Inflammatory macrophage (primary cell): ENCODE measurements around the gene EEF2K.
"Not testable (repeated sequence)": the region's sequence is repeated elsewhere in the genome, so short reads cannot be mapped to it uniquely, and the experiment has no call there.

ENCODE experiments used
- DNase-seq, 2 donors: peaks; one replicate each; pipeline ENCODE4 v3.0.0-alpha.2; 2020 to 2022

EEF2K gene

DNA sequence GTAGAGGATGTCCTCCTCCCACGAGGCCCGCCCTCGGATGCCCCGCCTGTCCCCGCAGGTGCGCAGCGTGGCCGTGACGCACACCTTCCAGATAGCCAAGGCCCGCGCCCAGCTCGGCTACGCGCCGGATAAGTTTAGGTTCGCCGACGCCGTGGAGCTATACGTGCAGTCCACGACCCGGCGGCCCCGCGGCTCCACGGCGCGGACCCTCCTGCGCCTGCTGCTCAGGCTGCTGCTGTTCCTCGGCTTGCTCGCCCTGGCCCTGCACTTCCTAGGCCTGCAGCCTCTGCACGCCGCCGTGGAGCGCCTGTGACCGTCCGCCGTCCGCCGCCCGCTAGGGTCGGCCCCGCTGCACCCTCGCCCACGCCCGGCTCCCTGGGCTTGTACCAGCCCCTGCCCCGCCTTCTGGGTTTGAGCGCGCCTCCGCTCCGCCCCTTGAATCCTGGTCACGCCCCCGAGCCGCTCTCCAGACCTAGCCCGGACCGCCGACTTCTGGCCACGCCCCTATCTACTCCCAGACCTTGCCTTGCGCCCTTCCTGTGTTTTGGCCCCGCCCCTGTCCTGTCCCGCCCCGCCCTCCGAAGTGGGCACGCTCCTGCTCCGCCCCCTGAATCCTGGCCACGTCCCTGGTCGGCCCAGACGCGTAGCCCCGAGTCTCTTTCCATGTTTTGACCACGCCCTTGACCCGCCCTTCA is 15.8 kb upstream of the EEF2K start:
- peak; percentile 37 to 100 for DNase-seq

DNA sequence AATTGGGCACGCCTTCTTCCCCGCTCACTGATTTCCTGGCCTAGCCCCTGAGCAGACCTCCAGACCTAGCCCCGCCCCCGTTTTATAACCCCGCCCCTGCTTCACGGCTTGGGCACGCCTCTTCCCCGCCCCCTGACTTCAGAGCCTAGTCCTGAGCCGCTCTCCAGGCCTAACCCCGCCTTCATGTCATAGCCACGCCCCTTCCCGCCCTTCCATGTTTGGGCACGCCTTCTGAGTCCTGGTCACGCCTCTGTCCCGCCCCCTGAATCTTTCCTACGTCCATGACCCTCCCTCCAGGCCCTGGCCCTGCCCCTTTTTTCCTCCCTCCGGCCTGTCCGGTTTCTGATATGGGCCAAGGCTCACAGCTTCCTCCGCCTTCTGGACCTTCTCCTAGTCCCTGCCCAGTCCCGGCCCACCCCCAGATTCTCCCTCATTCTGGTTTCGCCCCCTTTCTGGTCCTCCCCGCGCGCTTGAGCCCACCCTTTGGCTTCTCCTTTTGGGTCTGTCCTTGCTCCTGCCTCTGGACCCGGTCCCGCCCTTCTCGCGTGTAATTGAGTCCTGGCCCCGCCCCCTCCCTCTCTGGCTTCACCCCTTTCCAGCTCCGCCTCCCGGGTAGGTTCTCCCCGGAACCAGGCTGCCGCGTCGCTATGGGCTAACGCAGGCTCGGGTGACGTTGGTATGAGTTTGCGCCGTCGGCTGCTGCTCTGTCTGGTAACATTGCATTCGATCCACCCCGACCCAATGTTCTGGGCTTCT is 15.1 kb upstream of the EEF2K start:
- DNase-seq, result peak; percentile 99 to 100

DNA sequence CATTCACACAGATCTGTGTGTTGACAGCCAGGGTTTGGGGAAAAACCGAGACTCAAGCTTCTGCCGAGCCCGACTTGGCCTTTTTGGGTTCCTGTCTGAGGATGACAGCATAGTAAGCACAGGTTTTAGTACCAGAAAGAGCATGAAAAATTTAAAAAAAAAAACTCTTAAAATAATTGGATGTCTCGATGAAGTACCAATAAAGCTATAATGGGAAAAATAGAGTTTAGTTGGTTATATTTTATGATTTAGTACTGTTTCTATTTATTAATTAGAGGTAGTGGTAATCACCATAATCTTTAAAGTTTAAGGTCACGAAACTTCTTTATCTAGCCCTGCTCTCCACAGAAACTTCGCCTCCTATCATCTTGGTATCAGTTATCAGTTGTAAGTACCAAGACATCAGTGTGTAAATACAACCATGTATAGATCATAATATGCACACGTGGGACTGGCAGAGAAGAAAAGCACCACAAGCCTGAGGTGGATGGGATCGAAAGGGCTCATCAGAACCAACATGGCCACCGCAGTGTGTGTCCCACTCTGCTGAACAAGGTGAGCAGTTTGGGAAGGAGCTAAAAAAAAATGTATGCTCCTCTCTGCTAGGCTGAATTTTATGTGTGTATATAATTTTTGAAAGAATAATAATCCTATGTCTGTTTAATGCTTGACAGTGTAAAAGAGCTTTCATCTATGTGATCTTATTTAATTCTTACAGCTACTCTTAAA is 14.4 kb upstream of the EEF2K start:
- DNase-seq, result no peak

DNA sequence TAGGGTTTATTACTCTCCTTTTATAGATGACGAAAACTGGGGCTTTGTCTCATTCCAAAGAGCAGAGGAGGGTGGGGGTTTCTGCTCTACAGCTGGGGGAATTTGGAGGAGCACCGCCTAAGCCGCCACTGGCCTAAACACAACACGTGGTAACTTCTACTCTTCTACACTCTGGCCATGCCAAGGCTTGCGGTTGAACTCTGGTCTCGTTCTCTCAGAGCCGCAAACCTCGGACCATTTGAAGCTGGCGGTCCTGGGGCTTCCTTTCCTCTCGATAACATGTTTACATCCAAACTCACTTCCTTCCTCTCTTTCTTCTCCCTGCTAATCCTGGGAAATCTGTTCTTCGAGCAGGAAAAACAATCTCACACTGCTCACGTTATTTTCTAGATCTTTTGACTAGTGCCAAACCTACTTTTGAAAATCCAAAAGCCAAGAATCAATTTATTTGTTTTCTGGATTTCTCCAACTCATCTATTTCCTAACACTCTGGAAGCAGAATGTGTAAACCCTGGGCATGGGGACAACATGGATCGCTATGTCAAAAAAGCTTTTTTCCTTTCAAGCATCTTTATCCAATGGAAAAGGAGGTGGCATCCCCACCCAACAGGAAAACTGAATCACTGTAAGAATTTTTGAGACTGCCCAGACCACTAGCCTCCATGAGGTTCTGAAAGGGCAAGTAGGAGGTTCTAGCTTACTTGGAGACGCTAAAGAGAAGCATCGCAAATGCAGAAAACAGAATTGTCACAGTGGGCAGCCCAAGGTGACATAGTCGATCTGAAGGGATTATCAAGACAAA is 13.6 kb upstream of the EEF2K start:
- DNase-seq, result peak; percentile 67 to 74

DNA sequence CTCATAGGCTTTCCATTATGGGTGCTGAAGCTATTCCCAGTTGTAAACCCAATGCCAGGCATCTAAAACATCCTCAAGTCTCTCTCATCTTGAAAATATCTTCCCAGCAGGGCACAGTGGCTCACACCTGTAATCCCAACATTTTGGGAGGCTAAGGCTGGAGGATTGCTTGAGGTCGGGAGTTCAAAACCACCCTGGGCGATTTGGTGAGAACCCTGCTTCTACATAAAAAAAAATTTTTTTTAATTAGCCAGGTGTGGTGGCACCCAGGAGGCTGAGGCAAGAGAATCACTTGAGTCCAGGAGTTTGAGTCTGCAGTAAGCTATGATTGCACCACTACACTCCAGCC is 13.0 kb upstream of the EEF2K start:
- DNase-seq, result no peak

DNA sequence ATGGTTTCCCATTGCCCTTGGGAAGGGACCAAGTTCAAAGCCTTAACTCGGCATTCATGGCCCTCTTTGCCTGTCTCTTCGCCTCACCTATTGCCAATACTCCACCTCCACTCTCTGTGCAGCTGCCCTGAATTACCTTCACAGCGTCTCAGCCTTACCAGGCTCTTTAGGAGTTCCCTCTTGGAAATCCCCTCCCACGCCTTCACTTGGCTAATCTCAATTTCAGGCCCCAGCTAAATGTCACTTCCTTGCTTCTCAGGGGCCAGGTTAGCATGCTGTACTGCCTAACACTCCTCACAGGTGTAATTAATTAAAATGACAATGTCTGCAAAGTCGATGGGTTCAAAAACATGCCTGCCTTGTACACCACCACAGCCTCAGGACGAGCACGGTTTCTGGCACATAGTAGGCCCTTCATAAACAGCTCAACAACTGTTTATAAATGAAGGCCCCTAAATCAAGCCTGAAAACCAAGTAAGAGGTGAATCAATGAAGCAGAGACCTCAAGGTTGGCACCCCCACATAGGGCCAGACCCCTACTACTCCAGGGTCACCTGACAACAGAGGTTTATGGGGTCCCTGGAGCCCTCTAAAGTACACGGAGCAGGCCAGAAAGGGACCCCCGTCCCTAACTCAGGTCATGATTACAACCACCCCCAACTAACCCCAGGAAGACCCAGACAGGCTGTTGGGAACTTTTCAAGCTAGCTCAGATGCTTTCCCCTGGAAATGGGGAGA is 11.2 kb upstream of the EEF2K start:
- DNase-seq, result peak; percentile 32 to 68

DNA sequence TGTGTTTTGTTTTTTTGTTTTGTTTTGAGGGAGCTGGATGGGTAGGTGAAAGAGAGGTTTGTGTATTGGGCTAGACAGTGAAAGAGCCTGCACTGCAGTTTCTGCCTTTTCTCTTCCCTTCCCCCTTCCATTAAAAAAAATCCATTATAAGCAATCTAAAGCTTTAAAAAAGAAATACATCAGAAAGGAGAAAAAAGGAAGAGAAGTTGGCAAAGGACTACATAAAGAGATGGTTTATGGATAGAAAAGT is 10.7 kb upstream of the EEF2K start:
- DNase-seq, result no peak

DNA sequence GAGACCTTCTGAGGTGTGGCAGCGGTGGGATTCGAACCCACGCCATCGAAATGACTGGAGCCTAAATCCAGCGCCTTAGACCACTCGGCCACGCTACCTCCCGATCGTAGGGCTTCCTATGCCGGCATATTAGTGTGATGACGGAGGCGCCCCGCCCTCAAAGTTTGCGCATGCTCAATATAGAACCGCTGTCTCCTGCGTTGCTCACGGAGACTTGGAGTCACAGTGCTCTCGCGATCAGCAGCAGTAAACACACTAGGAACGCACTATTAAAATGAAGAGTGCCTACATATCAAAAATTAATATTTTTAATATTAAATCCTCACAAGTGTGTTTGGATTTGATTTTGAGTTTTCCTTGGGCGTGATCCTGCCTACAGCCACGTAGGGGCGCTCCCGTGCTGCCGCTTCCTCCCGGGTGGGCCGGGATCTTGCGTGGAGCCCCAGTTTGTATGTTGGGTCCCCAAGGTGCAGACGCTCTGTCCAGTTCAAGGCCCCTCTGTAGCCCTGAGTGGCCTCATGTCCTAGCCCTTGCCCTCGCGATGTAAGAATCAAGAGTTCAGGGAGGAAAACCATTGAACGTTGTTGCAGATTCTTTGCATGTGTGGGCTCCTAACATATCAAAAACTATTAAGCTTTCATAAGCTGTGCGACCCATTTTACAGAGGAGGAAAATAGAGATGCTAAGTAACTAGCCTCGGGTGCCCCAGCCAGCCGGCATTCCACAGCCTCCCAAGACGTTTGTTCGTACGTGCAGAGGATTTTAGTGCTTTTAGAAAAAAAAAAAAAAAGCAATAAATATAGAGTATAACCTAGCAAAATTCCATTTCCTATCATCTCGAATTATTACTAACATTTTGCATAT is 10.2 kb upstream of the EEF2K start:
- peak; percentile 92 to 94 for DNase-seq

DNA sequence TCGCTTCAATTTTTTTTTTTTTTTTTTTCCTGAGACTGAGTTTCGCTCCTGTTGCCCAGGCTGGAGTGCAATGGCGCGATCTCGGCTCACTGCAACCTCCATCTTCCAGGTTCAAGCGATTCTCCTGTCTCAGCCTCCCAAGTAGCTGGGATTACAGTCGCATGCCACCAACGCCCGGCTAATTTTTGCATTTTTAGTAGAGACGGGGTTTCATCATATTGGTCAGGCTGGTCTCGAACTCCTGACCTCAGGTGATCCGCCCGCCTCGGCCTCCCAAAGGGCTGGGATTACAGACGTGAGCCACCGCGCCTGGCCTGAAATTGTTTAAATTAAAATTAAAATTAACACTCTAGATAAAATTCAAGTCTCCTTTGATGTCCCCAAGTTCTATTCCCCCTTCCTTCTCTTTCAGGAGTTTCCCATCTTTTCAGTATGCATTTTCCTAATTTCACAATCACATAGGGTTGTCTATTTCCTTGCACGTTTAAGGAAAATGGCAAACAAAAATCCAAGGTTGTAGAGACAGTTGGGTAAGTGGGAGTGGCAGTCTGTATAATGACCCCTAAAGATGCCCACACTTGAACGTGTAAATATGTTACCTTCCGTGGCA is 9.4 kb upstream of the EEF2K start:
- not testable (repeated sequence) for DNase-seq

DNA sequence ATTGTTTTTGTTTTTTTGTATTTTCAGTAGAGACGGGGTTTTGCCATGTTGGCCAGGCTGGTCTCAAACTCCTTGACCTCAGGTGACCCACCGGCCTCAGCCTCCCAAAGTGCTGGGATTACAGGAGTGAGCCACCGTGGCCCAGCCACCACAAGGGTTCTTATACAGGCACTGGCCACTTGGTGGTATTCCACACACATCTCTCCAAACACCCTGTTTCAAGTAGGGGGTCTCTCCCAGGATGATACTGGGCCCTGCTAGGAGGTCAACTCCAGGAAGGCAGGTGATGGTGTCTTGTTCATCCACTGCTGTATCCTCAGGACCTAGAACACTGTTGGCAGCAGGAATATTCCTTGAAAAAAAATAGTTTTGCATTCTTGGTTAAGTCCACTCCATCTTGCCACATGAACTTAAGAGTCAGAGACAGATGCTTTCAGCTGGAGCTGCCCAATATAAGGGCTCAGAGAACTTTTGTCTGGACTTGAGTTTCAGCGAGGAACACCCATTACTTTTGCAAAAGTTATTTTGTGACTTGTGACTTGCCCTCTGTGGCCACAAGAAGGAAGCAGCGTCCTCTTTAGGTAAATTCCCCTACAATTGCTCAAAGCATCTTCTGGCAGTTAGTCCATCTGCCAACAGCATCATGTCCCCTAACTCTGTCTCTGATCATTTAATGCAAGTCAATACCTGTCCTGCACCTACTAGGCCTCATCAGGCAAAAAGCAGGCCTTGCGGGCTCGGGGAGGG is 7.4 kb upstream of the EEF2K start:
- peak; percentile 63 to 74 for DNase-seq

DNA sequence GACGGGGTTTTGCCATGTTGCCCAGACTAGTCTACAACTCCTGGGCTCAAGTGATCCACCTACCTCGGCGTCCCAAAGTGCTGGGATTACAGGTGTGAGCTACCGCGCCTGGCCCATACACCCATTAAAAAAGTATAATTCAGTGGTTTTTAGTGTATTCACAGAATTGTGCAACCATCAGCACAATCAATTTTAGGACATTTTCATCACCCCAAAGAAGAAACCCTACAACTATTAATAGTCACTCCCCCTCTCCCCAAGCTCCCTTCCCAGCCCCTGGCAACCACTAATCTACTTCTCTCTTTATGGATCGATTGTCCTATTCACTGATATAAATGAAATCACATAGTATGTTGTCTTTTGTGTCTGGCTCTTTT is 3.8 kb upstream of the EEF2K start:
- no peak for DNase-seq

DNA sequence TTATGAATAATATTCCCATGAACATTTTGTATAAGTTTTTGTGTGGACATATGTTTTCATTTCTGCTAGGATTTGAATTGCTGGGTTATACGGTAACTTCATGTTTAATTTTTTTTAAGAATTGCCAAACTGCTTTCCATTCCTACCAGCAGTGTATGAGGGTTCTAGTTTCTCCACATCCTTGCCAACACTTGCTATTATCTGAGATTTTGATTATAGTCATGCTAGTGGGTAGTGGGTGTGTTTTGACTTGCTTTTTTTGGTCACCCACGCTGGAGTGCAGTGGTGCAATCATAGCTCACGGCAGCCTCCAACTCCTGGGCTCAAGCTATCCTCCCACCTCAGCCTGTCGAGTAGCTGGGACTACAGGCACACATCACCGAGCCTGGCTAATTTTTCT is 3.0 kb upstream of the EEF2K start:
- peak in 1 of 2 donors; percentile 21 for DNase-seq

DNA sequence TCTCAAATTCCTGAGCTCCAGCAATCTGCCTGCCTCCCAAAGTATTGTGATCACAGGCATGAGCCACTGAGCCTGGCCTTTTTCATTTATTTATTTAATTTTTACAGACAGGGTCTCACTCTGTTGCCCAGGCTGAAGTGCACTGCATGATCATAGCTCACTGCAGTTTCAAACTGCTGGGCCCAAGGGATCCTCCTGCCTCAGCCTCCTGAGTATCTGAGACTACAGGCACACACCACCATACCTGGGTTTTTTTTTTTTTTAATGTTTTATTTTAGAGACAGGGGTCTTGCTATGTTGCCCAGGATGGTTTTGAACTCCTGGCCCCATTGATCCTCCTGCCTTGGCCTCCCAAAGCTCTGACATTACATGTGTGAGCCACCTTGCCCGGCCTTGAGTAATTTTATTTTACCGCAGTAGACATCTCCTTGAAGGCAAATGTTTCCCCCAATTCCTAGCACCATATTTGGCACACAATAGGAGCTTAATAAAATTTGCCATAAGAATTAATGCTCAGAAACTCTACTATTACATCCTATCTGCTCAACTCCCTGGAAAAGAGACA is 1.9 kb upstream of the EEF2K start:
- no peak for DNase-seq

DNA sequence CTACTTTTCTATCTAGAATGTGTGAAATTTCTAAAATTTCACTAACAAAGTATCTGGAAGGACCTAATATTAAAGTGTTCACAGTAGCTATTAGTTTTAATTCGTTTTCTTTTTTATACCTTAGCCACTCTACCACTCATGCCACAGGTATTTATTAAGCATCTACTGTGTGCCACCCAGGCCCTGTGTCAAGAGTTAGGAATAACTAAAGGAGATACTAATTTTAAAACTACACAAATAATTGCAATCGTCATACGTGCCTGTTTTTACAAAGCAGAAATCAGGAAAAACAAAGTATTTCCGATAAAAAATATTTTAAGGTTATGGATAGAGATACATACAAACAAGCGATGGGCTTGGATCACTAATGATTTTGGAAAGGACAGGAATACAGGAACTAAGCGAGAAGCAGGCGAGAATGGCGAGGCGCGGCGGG is 483 bp upstream of the EEF2K start:
- DNase-seq, result no peak

DNA sequence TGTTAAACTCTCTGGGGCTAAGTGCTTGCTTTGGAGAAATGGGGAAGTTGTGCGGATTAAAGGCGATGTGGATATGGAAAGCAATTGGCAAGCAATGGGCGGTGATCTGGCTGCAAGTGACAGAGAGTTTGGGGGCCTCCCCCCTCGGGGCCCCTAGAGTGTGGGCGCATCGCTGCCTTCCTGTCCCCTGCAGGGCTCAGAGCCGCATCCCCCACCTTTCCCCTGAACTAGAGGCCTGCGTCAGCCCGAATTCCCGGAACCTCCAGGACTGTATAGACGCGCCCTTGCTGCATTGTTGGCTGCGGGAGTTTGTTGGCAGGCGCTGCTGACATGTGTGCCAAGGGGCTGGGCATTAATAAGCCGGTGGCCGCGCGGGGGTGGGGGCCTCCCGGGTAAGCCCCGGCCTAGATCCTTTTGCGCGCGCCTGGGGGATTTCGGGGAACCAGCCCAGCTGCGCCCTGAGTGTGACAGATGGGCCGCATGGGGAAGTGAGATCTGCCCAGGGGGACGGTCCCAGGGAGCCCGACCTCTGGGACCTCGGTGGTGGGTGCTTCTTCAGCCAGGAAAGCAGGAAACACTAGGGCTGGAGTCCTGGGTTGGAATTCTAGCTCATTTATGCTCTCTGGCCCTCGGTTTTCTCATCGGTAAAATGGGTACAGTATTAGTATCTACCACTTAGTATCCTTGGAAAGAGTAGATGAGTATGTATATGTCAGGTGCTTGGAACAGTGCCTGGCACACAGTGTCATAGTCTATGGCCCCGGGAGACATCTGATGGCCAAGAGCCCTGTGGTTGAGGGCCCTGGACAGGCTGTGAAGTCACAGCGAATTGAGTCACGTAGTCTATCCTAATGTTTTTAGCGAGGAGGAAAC is 1.0 kb downstream of the EEF2K start:
- peak; percentile 76 to 79 for DNase-seq

DNA sequence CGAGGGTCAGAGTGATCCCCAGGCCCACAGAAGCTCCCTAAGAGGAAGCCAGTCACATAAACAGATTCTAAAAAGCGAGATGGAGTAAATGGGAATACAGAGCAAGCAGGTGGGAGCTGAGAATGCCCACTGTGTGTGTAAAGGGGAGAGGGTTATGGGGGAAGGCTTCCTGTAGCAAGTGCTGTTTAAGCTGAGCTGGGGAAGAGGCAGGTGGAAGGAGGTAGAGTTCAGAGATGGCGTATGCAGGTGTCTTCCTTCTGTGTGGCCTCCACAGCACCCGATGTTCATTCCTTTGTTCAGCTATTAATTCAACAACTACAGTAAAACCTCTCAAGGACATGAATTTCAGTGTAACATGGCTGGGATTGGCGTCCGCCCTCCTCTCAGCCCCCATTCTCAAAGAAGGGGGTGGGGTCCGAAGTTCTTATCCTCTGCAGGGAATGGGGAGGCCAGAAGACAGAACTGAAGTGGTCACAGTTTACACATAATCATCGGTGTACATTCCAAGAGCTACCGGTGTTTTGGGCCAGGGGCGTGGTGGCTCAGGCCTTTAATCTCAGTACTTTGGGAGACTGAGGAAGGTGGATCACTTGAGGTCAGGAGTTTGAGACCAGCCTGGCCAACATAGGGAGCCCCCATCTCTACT is 1.8 kb downstream of the EEF2K start:
- no peak for DNase-seq

DNA sequence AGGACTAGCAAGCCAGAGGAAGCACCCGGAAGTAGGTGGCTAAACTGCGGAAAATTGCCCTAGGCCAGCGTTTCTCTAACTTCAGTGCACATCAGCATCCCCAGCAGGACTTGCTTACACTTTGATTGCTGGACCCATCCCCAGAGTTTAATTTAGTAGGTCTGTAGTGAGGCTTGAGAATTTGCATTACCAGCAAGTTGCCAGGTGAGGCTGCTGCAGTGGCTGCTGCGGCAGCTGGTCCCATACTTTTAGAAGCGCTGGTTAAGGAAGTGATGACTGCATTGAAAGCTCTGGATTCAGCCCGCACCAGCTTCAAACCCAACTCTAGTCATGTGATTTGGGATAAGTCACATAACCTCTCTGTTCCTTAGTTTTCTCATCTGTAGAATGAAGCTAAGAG is 4.2 kb downstream of the EEF2K start:
- DNase-seq, result no peak

DNA sequence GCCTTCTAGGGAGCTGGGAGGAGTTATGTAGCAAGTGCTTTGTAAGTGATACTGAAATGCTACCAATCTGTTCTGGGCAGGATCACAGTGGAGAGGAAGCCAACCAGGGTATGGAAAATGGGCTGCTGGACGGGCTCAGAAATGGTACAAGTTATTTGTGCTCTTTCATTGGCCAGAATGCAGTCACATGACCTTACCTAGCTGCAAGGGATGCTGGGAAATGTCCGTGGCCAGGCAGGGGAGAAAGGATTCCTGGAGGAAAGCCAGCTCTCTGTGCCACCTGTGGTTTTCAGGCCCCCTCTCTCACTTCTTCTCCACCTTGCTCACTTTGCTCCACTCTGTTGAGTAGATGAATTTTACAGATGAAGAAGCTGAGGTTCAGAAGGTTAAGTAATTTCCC is 4.8 kb downstream of the EEF2K start:
- DNase-seq, result no peak
